HepG2 (cell line): ENCODE data around the gene PTRH2. TPM values are rescaled to one million over a fixed set of nuclear protein-coding genes. Genes with fewer than 3 reads are reported as not detected.
A peak's percentile ranks its signal among the peaks of the same experiment; 100 is the strongest.

Experiments
- ATAC-seq: fragments of 200-7000 bp; cut with Tn5 transposase; 3 replicates; pipeline ENCODE4 v1.9.1; 2020; ENCODE audit warnings: mild to moderate bottlenecking, moderate library complexity
- BruUV-seq: library from RNA; stranded (reverse); fragments of 400-500 nt; replicated peaks from 2 replicates; lab custom pipeline; 2021; lab: Mats Ljungman, UMichigan
- CTCF ChIA-PET: fragments of 300-600 bp; formaldehyde crosslinking; extraction: SDS; loops from one replicate; lab custom pipeline; 2021; ENCODE audit warnings: low total read pairs, inconsistent platforms, low intra/inter-chr PET ratio; lab: Yijun Ruan, JAX
- POLR2A ChIA-PET: fragments of 350-600 bp; sonication (Branson Sonifier 250); formaldehyde crosslinking; loops from one replicate; lab custom pipeline; 2020; ENCODE audit warnings: antibody characterized with exemption, inconsistent platforms; lab: Yijun Ruan, JAX
- DNase-seq: peaks from one replicate; pipeline ENCODE4 v3.0.0-alpha.2; 2015; ENCODE audit warnings: low spot score
- FAIRE-seq: peaks from 3 replicates; lab custom pipeline; 2011; peaks lifted over from hg19 to GRCh38; lab: Jason Lieb, UNC
- H2AFZ ChIP-seq: one replicate; pipeline ENCODE4 v1.6.1; 2011; ENCODE audit warnings: low read length, inconsistent platforms
- H3K27ac ChIP-seq: fragments of 300-600 bp; 3 replicates; pipeline ENCODE4 v1.8.0; 2011; ENCODE audit warnings: mixed run types, mild to moderate bottlenecking, mixed read lengths, low read length, inconsistent platforms; ENCODE audit not compliant: insufficient read depth; ENCODE audit errors: extremely low read length
- H3K27me3 ChIP-seq, 2 experiments: fragments of 200-600 bp in 1 of 2; 2 replicates in 1 of 2; 3 replicates in 1 of 2; pipeline versions ENCODE4 v1.6.0 to v1.8.0; 2011; ENCODE audit warnings: low read length in 2 of 2, mild to moderate bottlenecking in 2 of 2, moderate library complexity in 2 of 2, inconsistent platforms in 1 of 2; ENCODE audit not compliant: insufficient read depth in 2 of 2, control insufficient read depth in 1 of 2
- H3K36me3 ChIP-seq, 2 experiments: fragments of 200-600 bp in 1 of 2; replicated peaks in 1 of 2; 2 replicates in 1 of 2; 3 replicates in 1 of 2; pipeline versions ENCODE4 v1.5.1 to v1.8.0; 2011; ENCODE audit warnings: low read length in 2 of 2, inconsistent platforms in 1 of 2; ENCODE audit not compliant: insufficient read depth in 2 of 2, control insufficient read depth in 1 of 2
- H3K4me1 ChIP-seq: 2 replicates; pipeline ENCODE4 v1.5.1; 2012; ENCODE audit warnings: low read length, inconsistent platforms; ENCODE audit not compliant: insufficient read depth
- H3K4me2 ChIP-seq: 2 replicates; pipeline ENCODE4 v1.6.0; 2011; ENCODE audit warnings: low read depth, low read length, inconsistent platforms
- H3K4me3 ChIP-seq, 3 experiments: fragments of 200-600 bp in 1 of 3; sonication (generic), shearing (Covaris generic) in 1 of 3; replicated peaks in 1 of 3; 2 replicates each; pipeline ENCODE4 v1.5.1; 2011 to 2016; ENCODE audit warnings: low read length in 3 of 3, inconsistent platforms in 2 of 3, low read depth in 2 of 3, mild to moderate bottlenecking in 2 of 3, control low read depth in 1 of 3, mixed read lengths in 1 of 3; ENCODE audit not compliant: insufficient read depth in 1 of 3
- H3K79me2 ChIP-seq: one replicate; pipeline ENCODE4 v1.6.1; 2011; ENCODE audit warnings: low read length, inconsistent platforms; ENCODE audit not compliant: insufficient read depth
- H3K9ac ChIP-seq: 2 replicates; pipeline ENCODE4 v1.6.0; 2011; ENCODE audit warnings: mild to moderate bottlenecking, low read depth, low read length, inconsistent platforms; ENCODE audit not compliant: insufficient read depth
- H3K9me3 ChIP-seq: 2 replicates; pipeline ENCODE4 v1.5.1; 2012; ENCODE audit warnings: mild to moderate bottlenecking, low read length
- H4K20me1 ChIP-seq: 2 replicates; pipeline ENCODE4 v1.6.0; 2011; ENCODE audit warnings: inconsistent platforms, mild to moderate bottlenecking, low read length, moderate library complexity; ENCODE audit not compliant: insufficient read depth
- ATAD3A ChIP-seq: sonication (generic); formaldehyde crosslinking; IDR thresholded peaks from 2 replicates; pipeline ENCODE4 v1.4.0; 2020; ENCODE audit warnings: missing genetic modification reagents
- BORCS8-MEF2B ChIP-seq: sonication (generic); formaldehyde crosslinking; IDR thresholded peaks from 2 replicates; pipeline ENCODE4 v1.8.0; 2022; ENCODE audit warnings: mild to moderate bottlenecking, missing genetic modification reagents
- DNMT3B ChIP-seq: conservative IDR thresholded peaks from 2 replicates; pipeline ENCODE4 v1.6.1; 2016; ENCODE audit warnings: missing biosample characterization, control low read depth
- FOXC1 ChIP-seq: sonication (generic); formaldehyde crosslinking; IDR thresholded peaks from 2 replicates; pipeline ENCODE4 v1.8.0; 2022; ENCODE audit warnings: mild to moderate bottlenecking, missing genetic modification reagents, borderline replicate concordance
- HHEX ChIP-seq: IDR thresholded peaks from 2 replicates; pipeline ENCODE4 v1.6.1; 2016; ENCODE audit warnings: control low read depth
- IRX3 ChIP-seq: sonication (generic); formaldehyde crosslinking; IDR thresholded peaks from 2 replicates; pipeline ENCODE4 v1.8.1; 2023; ENCODE audit warnings: mild to moderate bottlenecking, low read depth, missing genetic modification reagents, borderline replicate concordance
- MAFF ChIP-seq: IDR thresholded peaks from 2 replicates; pipeline ENCODE4 v1.6.1; 2011; ENCODE audit warnings: low read depth, low read length, improper control_type of control experiment
- MAFK ChIP-seq, 2 experiments: IDR thresholded peaks in 1 of 2; conservative IDR thresholded peaks in 1 of 2; 2 replicates each; pipeline ENCODE4 v1.6.1; 2011; ENCODE audit warnings: improper control_type of control experiment in 2 of 2, low read length in 2 of 2
- NR2F6 ChIP-seq, 2 experiments: IDR thresholded peaks; 2 replicates each; pipeline ENCODE4 v1.6.1; 2016; ENCODE audit warnings: antibody characterized with exemption in 1 of 2, mild to moderate bottlenecking in 1 of 2
- SAFB2 ChIP-seq: sonication (generic); formaldehyde crosslinking; IDR thresholded peaks from 2 replicates; pipeline ENCODE4 v1.5.1; 2020; ENCODE audit warnings: missing genetic modification reagents, low read depth, mild to moderate bottlenecking, borderline replicate concordance
- SETDB1 ChIP-seq: sonication (generic); formaldehyde crosslinking; IDR thresholded peaks from 2 replicates; pipeline ENCODE4 v1.5.1; 2020; ENCODE audit warnings: missing genetic modification reagents, mild to moderate bottlenecking, borderline replicate concordance
- ZBTB46 ChIP-seq: sonication (generic); formaldehyde crosslinking; IDR thresholded peaks from 2 replicates; pipeline ENCODE4 v1.4.0; 2020; ENCODE audit warnings: mild to moderate bottlenecking, missing genetic modification reagents, borderline replicate concordance
- ZNF121 ChIP-seq: sonication (generic); formaldehyde crosslinking; IDR thresholded peaks from 2 replicates; pipeline ENCODE4 v1.5.0; 2020; ENCODE audit warnings: mild to moderate bottlenecking, missing genetic modification reagents
- ZNF276 ChIP-seq: sonication (generic); formaldehyde crosslinking; IDR thresholded peaks from 2 replicates; pipeline ENCODE4 v1.4.0; 2020; ENCODE audit warnings: mild to moderate bottlenecking, low read depth, missing genetic modification reagents
- ZNF317 ChIP-seq: sonication (generic); formaldehyde crosslinking; IDR thresholded peaks from 2 replicates; pipeline ENCODE4 v1.5.0; 2020; ENCODE audit warnings: mild to moderate bottlenecking, missing genetic modification reagents
- ZNF34 ChIP-seq: sonication (generic); formaldehyde crosslinking; IDR thresholded peaks from 2 replicates; pipeline ENCODE4 v1.4.0; 2020; ENCODE audit warnings: mild to moderate bottlenecking, missing genetic modification reagents, borderline replicate concordance
- ZNF639 ChIP-seq: conservative IDR thresholded peaks from 2 replicates; pipeline ENCODE4 v1.6.1; 2018; ENCODE audit warnings: missing genetic modification reagents
- ZNF784 ChIP-seq: sonication (generic); formaldehyde crosslinking; IDR thresholded peaks from 2 replicates; pipeline ENCODE4 v1.5.1; 2020; ENCODE audit warnings: missing genetic modification reagents, mild to moderate bottlenecking, borderline replicate concordance
- WGBS: methylation state at CpG from one replicate; pipeline ENCODE4 v1.1.6; 2017; ENCODE audit warnings: low lambda C conversion rate; 5-methylcytosine and 5-hydroxymethylcytosine counted together
- in situ Hi-C: cut with HindIII; loops from 2 replicates; pipeline ENCODE4 v1.10.0; 2017; ENCODE audit warnings: low pct_unique_long_range_greater_than_20kb; ENCODE audit not compliant: extremely low pct_ligation_motif_present
- intact Hi-C: fragments of 100-400 bp; cut with micrococcal nuclease; formaldehyde crosslinking; loops from one replicate; pipeline ENCODE4 v1.10.0; 2022; ENCODE audit not compliant: unreplicated experiment
- polyA plus RNA-seq, 8 experiments: library from polyadenylated mRNA; depleted of rRNA in 3 of 8; stranded (reverse) in 7 of 8; unstranded in 1 of 8; fragments of >200 nt; fragmentation: Illumina TruSeq in 4 of 8; extraction: Trizol in 4 of 8; gene quantifications; 2 replicates each; pipeline versions ENCODE4 v1.2.1 to v1.2.3, GENCODE V29; 2011 to 2016; ENCODE audit warnings: low read depth in 4 of 8, missing spikeins in 1 of 8, mixed read lengths in 1 of 8; ENCODE audit not compliant: insufficient read depth in 1 of 8
- total RNA-seq, 5 experiments: library from RNA; depleted of rRNA; stranded (reverse); fragments of >200 nt; fragmentation: Illumina TruSeq; extraction: Trizol; gene quantifications; 2 replicates each; pipeline ENCODE4 v1.2.3, GENCODE V29; 2016; ENCODE audit warnings: low read depth in 1 of 5

PTRH2 gene
- total and polyA plus RNA-seq, 2 of the 13 experiments (the other 11 are each of a cell fraction or from before 2014, with no cell fraction given): 67.7 to 83.3 TPM

- peaks cover 58% of the 10 kb centered on the region for H3K79me2 ChIP-seq
- no peak for FAIRE-seq
- H4K20me1 ChIP-seq: no peaks in the 10 kb centered on the region
- ChIA-PET POLR2A (interaction anchor here (2.7 kb wide), 1 partner anchor 23 kb away, joined by 7 read pairs; the partner anchor contains the start of genes PTRH2 and VMP1), CTCF (no interaction called here)
- ATAC-seq: no peak
- no peak overlapping the region for H3K9ac ChIP-seq
- no peaks in the 10 kb centered on the region for H3K9me3 ChIP-seq
- in situ Hi-C loops (no loop called here), intact Hi-C loops (no loop called here)
- no peak overlapping the region for H3K4me3 ChIP-seq
- DNase-seq: no peak
- H3K4me2 ChIP-seq: no peak overlapping the region
- 100% methylated on average over 1 of the region's 1 CpG for WGBS
- H2AFZ ChIP-seq: no peak overlapping the region
- peak overlapping the region; percentile 41 for H3K27ac ChIP-seq
- BruUV-seq: no TSS peak
- H3K27me3 ChIP-seq: no peaks in the 10 kb centered on the region
- H3K4me1 ChIP-seq: peaks cover 50% of the 10 kb centered on the region
- H3K36me3 ChIP-seq: peaks cover 4 to 16% of the 10 kb centered on the region in 2 experiments
- peak; percentile 88 for TF ChIP-seq ZNF121
- TF ChIP-seq IRX3: no peak
- no peak for TF ChIP-seq FOXC1 (CRISPR knock-in tag)
- TF ChIP-seq ZNF784 (CRISPR knock-in tag): no peak
- no peak for TF ChIP-seq NR2F6 (IDR thresholded peaks at IDR 0.05)
- no peak for TF ChIP-seq NR2F6 (CRISPR knock-in tag; IDR thresholded peaks at IDR 0.05)
- TF ChIP-seq DNMT3B (CRISPR knock-in tag): no peak
- no peak for TF ChIP-seq ATAD3A (CRISPR knock-in tag)
- no peak for TF ChIP-seq ZBTB46 (CRISPR knock-in tag)
- TF ChIP-seq ZNF639 (CRISPR knock-in tag): no peak
- TF ChIP-seq ZNF34: no peak
- peak; percentile 55 for TF ChIP-seq MAFF
- TF ChIP-seq SAFB2 (CRISPR knock-in tag): no peak
- TF ChIP-seq HHEX (CRISPR knock-in tag): no peak
- TF ChIP-seq MAFK (conservative IDR thresholded peaks at IDR 0.05 in 1 of 2, IDR thresholded peaks at IDR 0.05 in 1 of 2; ENCODE audit: low read length in 2 of 2): 0 out of 4 replicates have a peak, but pooled peaks of 1 of the 2 experiments have one; percentile 47
- no peak for TF ChIP-seq SETDB1 (CRISPR knock-in tag)
- TF ChIP-seq BORCS8-MEF2B: no peak
- TF ChIP-seq ZNF317 (CRISPR knock-in tag): no peak
- TF ChIP-seq ZNF276 (CRISPR knock-in tag): no peak
These were observed 23.1 kb upstream of the PTRH2 start for GRCh38 chr17:59730268-59730834.
